Activated CD4-positive, alpha-beta T cell treated with anti-CD3 and anti-CD28 coated beads, Interleukin-2, Interleukin-4, amounts not matched to agents 100 ng/mL and 50 ng/mL, durations not matched to agents 16 hours and 8 hours (primary cell): Measurements from ENCODE around the gene NCOR1.
A peak's percentile ranks its signal among the peaks of the same experiment; 100 is the strongest.
"Not testable (repeated sequence)": the region's sequence is repeated elsewhere in the genome, so short reads cannot be mapped to it uniquely, and the experiment has no call there.

Experiments used
- DNase-seq: peaks from one replicate; pipeline ENCODE4 v3.0.0-alpha.2; 2020; ENCODE audit warnings: low spot score

The NCOR1 gene

GRCh38 chr17:16215273-16215964 is at the start of gene NCOR1:
NCOR1 (minus strand) TSS chr17:16215534; CDS start chr17:16194569, 20,965 bp downstream.
- peak; percentile 92 for DNase-seq

GRCh38 chr17:16262201-16262600 is 46.9 kb upstream of the NCOR1 start:
- DNase-seq = no peak

GRCh38 chr17:16261049-16261448 is 45.7 kb upstream of the NCOR1 start:
- no peak for DNase-seq

GRCh38 chr17:16259926-16260325 is 44.6 kb upstream of the NCOR1 start:
- no peak for DNase-seq

- no peak for DNase-seq
Measured at GRCh38 chr17:16258901-16259300, 43.6 kb upstream of the NCOR1 start.

- no peak for DNase-seq
Measured at GRCh38 chr17:16255481-16255921, 40.2 kb upstream of the NCOR1 start.

GRCh38 chr17:16254773-16255400 is 39.6 kb upstream of the NCOR1 start:
- DNase-seq = no peak

- no peak for DNase-seq
Measured at GRCh38 chr17:16251556-16251955, 36.2 kb upstream of the NCOR1 start.

- no peak for DNase-seq
Measured at GRCh38 chr17:16251043-16251442, 35.7 kb upstream of the NCOR1 start.

GRCh38 chr17:16250635-16251034 is 35.3 kb upstream of the NCOR1 start:
- DNase-seq = no peak

- no peak for DNase-seq
Measured at GRCh38 chr17:16247586-16247984, 32.3 kb upstream of the NCOR1 start.

- peak; percentile 70 for DNase-seq
Measured at GRCh38 chr17:16243801-16244567, 28.6 kb upstream of the NCOR1 start.

- no peak for DNase-seq
Measured at GRCh38 chr17:16243385-16243784, 28.1 kb upstream of the NCOR1 start.

GRCh38 chr17:16241906-16242399 is 26.6 kb upstream of the NCOR1 start:
- no peak for DNase-seq

- DNase-seq = no peak
Measured at GRCh38 chr17:16239931-16240330, 24.6 kb upstream of the NCOR1 start.

- DNase-seq = no peak
Measured at GRCh38 chr17:16232391-16232790, 17.1 kb upstream of the NCOR1 start.

- DNase-seq = not testable (repeated sequence)
Measured at GRCh38 chr17:16229912-16230561, 14.7 kb upstream of the NCOR1 start.

- no peak for DNase-seq
Measured at GRCh38 chr17:16222406-16222805, 7.1 kb upstream of the NCOR1 start.

GRCh38 chr17:16217002-16217635 is 1.8 kb upstream of the NCOR1 start, which contains the start of gene PIGL:
PIGL (plus strand) TSS chr17:16217210; CDS start chr17:16217227, 17 bp downstream.
- DNase-seq = peak; percentile 94

GRCh38 chr17:16216341-16217001 is 1.1 kb upstream of the NCOR1 start:
- DNase-seq = not testable (repeated sequence)

GRCh38 chr17:16215965-16216316 is 607 bp upstream of the NCOR1 start:
- no peak for DNase-seq
